ENCODE data around the gene APOC1. TPM values are rescaled to one million over a fixed set of nuclear protein-coding genes. Genes with fewer than 3 reads are reported as not detected.

Gene APOC1
- total RNA-seq, 1 experiment from 2014 or later: 86.5 TPM

DNA sequence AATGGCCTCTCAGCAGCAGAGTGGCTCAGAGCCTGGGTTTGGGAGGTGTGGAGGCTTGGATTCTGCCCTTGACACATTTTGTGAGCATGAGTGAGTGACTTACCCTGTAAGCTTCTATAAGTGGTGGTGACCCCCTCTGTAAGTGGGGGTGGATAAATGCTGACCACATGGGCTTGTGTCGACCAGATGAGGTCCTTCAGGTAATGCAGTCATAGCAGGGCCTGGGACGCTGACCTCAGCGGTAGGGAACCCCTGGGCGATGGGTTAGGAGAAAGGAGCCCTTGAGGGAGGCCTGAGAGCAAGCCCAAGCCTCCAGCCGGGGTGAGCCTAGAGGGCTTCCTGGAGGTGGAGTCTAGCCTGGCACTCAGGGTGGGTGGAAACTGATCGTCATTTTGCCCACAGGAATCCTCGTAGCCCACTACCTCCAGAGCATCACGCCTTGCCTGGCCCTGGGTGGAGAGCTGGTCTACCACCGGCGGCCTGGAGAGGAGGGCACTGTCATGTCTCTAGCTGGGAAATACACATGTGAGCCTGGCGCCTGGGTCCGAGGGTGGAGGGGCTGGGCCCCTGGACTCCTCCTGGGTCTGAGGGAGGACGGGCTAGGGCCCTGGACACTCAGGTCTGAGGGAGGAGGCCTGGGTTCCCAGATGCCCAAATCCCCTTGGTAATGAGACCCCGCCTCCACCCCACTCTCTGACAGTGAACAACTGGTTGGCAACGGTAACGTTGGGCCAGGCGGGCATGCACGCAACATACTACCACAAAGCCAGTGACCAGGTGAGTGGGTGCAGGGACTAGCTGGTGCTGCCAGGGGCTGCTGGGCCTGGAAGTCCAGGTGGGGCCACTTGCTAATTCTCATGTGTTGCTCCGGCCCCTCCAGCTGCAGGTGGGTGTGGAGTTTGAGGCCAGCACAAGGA, 13.8 kb upstream of the APOC1 start (continued):
- TF ChIP-seq ZNF138 (CRISPR knock-in tag; conservative IDR thresholded peaks at IDR 0.05) (no peak), ZNF396 (CRISPR knock-in tag; IDR thresholded peaks at IDR 0.05; ENCODE audit: borderline replicate concordance) (no peak)
- TF ChIP-seq, protein P1, sequence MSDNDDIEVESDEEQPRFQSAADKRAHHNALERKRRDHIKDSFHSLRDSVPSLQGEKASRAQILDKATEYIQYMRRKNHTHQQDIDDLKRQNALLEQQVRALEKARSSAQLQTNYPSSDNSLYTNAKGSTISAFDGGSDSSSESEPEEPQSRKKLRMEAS (CRISPR knock-in tag; IDR thresholded peaks at IDR 0.05): no peak
- TF ChIP-seq, protein P2, sequence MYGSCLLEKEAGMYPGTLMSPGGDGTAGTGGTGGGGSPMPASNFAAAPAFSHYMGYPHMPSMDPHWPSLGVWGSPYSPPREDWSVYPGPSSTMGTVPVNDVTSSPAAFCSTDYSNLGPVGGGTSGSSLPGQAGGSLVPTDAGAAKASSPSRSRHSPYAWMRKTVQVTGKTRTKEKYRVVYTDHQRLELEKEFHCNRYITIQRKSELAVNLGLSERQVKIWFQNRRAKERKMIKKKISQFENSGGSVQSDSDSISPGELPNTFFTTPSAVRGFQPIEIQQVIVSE (CRISPR knock-in tag; IDR thresholded peaks at IDR 0.05; ENCODE audit: borderline replicate concordance): no peak

DNA sequence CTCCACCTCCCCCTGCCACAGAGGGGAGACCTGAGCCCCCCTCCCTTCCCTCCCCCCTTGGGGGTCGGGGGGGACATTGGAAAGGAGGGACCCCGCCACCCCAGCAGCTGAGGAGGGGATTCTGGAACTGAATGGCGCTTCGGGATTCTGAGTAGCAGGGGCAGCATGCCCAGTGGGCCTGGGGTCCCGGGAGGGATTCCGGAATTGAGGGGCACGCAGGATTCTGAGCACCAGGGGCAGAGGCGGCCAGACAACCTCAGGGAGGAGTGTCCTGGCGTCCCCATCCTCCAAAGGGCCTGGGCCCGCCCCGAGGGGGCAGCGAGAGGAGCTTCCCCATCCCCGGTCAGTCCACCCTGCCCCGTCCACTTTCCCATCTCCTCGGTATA, 11.2 kb upstream of the APOC1 start:
- no peak for ATAC-seq

More for the DNA sequence above, 11.2 kb upstream of the APOC1 start:
- ChIA-PET CTCF (interaction anchor here (0.6 to 4.7 kb wide), 15 partner anchors 8 to 245 kb away, joined by 3 to 54 read pairs (median 4); partner anchors contain the start of gene CLPTM1), POLR2A (interaction anchor here (1.0 kb wide), 1 partner anchor 98 kb away, joined by 4 read pairs; the partner anchor contains the start of gene RELB)
- no peak for DNase-seq (ENCODE audit: low spot score)
- H3K36me3 Mint-ChIP-seq: peaks cover 33% of the 10 kb centered on the region
- TF ChIP-seq TEAD4 (CRISPR knock-in tag; IDR thresholded peaks at IDR 0.05) (no peak), ZNF232 (CRISPR knock-in tag; IDR thresholded peaks at IDR 0.05) (no peak), NR3C1 (CRISPR knock-in tag; conservative IDR thresholded peaks at IDR 0.05; ENCODE audit: low read depth) (no peak), PRRX2 (CRISPR knock-in tag; IDR thresholded peaks at IDR 0.05) (no peak), GABPB1 (CRISPR knock-in tag; IDR thresholded peaks at IDR 0.05) (no peak), CBFB (CRISPR knock-in tag; IDR thresholded peaks at IDR 0.05; ENCODE audit: low read depth) (no peak), SMAD4 (CRISPR knock-in tag; IDR thresholded peaks at IDR 0.05) (no peak), ZNF121 (CRISPR knock-in tag; IDR thresholded peaks at IDR 0.05) (no peak), ELF4 (CRISPR knock-in tag; IDR thresholded peaks at IDR 0.05; ENCODE audit: low read depth) (no peak), TEAD1 (CRISPR knock-in tag; IDR thresholded peaks at IDR 0.05) (no peak), FOXJ3 (CRISPR knock-in tag; IDR thresholded peaks at IDR 0.05; ENCODE audit: borderline replicate concordance) (no peak)
- TF ChIP-seq, protein P3, sequence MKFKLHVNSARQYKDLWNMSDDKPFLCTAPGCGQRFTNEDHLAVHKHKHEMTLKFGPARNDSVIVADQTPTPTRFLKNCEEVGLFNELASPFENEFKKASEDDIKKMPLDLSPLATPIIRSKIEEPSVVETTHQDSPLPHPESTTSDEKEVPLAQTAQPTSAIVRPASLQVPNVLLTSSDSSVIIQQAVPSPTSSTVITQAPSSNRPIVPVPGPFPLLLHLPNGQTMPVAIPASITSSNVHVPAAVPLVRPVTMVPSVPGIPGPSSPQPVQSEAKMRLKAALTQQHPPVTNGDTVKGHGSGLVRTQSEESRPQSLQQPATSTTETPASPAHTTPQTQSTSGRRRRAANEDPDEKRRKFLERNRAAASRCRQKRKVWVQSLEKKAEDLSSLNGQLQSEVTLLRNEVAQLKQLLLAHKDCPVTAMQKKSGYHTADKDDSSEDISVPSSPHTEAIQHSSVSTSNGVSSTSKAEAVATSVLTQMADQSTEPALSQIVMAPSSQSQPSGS (CRISPR knock-in tag; IDR thresholded peaks at IDR 0.05; ENCODE audit: borderline replicate concordance, low read depth): no peak
- TF ChIP-seq, protein P4, sequence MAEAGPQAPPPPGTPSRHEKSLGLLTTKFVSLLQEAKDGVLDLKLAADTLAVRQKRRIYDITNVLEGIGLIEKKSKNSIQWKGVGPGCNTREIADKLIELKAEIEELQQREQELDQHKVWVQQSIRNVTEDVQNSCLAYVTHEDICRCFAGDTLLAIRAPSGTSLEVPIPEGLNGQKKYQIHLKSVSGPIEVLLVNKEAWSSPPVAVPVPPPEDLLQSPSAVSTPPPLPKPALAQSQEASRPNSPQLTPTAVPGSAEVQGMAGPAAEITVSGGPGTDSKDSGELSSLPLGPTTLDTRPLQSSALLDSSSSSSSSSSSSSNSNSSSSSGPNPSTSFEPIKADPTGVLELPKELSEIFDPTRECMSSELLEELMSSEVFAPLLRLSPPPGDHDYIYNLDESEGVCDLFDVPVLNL (CRISPR knock-in tag; IDR thresholded peaks at IDR 0.05; ENCODE audit: borderline replicate concordance, low read depth): no peak
- TF ChIP-seq, protein P5, sequence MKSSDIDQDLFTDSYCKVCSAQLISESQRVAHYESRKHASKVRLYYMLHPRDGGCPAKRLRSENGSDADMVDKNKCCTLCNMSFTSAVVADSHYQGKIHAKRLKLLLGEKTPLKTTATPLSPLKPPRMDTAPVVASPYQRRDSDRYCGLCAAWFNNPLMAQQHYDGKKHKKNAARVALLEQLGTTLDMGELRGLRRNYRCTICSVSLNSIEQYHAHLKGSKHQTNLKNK (CRISPR knock-in tag; IDR thresholded peaks at IDR 0.05): no peak
- TF ChIP-seq, protein P6, sequence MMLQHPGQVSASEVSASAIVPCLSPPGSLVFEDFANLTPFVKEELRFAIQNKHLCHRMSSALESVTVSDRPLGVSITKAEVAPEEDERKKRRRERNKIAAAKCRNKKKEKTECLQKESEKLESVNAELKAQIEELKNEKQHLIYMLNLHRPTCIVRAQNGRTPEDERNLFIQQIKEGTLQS (CRISPR knock-in tag; conservative IDR thresholded peaks at IDR 0.05): no peak
- TF ChIP-seq, protein P7, sequence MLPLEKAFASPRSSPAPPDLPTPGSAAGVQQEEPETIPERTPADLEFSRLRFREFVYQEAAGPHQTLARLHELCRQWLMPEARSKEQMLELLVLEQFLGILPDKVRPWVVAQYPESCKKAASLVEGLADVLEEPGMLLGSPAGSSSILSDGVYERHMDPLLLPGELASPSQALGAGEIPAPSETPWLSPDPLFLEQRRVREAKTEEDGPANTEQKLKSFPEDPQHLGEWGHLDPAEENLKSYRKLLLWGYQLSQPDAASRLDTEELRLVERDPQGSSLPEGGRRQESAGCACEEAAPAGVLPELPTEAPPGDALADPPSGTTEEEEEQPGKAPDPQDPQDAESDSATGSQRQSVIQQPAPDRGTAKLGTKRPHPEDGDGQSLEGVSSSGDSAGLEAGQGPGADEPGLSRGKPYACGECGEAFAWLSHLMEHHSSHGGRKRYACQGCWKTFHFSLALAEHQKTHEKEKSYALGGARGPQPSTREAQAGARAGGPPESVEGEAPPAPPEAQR (CRISPR knock-in tag; IDR thresholded peaks at IDR 0.05): no peak
- H3K27ac Mint-ChIP-seq: peak overlapping the region; percentile 55; the same call in 1 of the 2 replicates
- peaks cover 21% of the 10 kb centered on the region for H3K4me1 Mint-ChIP-seq
- no peak overlapping the region for H3K4me3 Mint-ChIP-seq
- H3K27me3 Mint-ChIP-seq (ENCODE audit: low read depth): no peaks in the 10 kb centered on the region
- no peaks in the 10 kb centered on the region for H3K9me3 Mint-ChIP-seq
